ENCODE results near the gene ABHD17A. TPM values are rescaled to one million over a fixed set of nuclear protein-coding genes. Genes with fewer than 3 reads are reported as not detected.

Gene ABHD17A
- total and polyA plus RNA-seq, 2 of the 8 experiments (the other 6 are each of a cell fraction or from before 2014, with no cell fraction given), result 41.2 to 87.4 TPM

- Histone ChIP-seq H2AFZ (ENCODE audit: low read length) (no peak overlapping the region), H3K56ac (replicated peaks; ENCODE audit: insufficient read length, low read depth, low read length) (no peak overlapping the region), H3K23me2 (ENCODE audit: low read depth, low read length) (no peaks in the 10 kb centered on the region; the same call in 1 of the 2 replicates), H2BK20ac (ENCODE audit: low read length) (no peak overlapping the region), H3K4me3 (ENCODE audit: extremely low read depth in 1 of 4, insufficient read depth in 2 of 4, low read depth in 3 of 4, low read length in 4 of 4) (no peak overlapping the region), H3K4me2 (ENCODE audit: insufficient read depth in 1 of 2, low read depth in 2 of 2, low read length in 2 of 2) (no peak overlapping the region), H3K4ac (replicated peaks; ENCODE audit: insufficient read length, low read depth, low read length) (no peak overlapping the region), H2BK12ac (ENCODE audit: low read depth, low read length) (no peak overlapping the region), H3K27ac (ENCODE audit: low read depth, low read length) (no peak overlapping the region), H3K4me1 (replicated peaks in 1 of 4; ENCODE audit: control insufficient read depth in 3 of 4, insufficient read depth in 4 of 4, low read length in 3 of 4) (no peaks in the 10 kb centered on the region; a peak in 3 of 7 replicates), H4K20me1 (replicated peaks in 1 of 2; ENCODE audit: control insufficient read depth in 1 of 2, insufficient read depth in 2 of 2, low read length in 2 of 2) (no peaks in the 10 kb centered on the region), H3K79me2 (ENCODE audit: control insufficient read depth in 1 of 2, insufficient read depth in 2 of 2, low read length in 2 of 2) (peaks cover 0 to 1% of the 10 kb centered on the region in 2 experiments; a peak in 1 of 4 replicates), H4K91ac (replicated peaks; ENCODE audit: insufficient read length, low read length) (no peak overlapping the region), H3K9me3 (ENCODE audit: insufficient read depth in 2 of 2, low read depth in 1 of 2, low read length in 1 of 2) (no peaks in the 10 kb centered on the region), H3K18ac (ENCODE audit: extremely low read depth, low read length) (no peak overlapping the region), H3K79me1 (ENCODE audit: low read depth, low read length) (no peaks in the 10 kb centered on the region), H2BK5ac (ENCODE audit: low read depth, low read length) (no peak overlapping the region), H3K9ac (replicated peaks in 1 of 4; ENCODE audit: extremely low read depth in 1 of 4, low read depth in 3 of 4, low read length in 3 of 4) (no peak overlapping the region), H2AK5ac (ENCODE audit: low read depth, low read length) (no peak overlapping the region), H4K8ac (ENCODE audit: extremely low read depth, insufficient read depth, low read length) (no peak overlapping the region), H3K23ac (ENCODE audit: insufficient read length) (no peak overlapping the region), H3K14ac (ENCODE audit: insufficient read length) (no peak overlapping the region), H3K27me3 (replicated peaks in 1 of 4; ENCODE audit: control insufficient read depth in 3 of 4, extremely low read depth in 1 of 4, insufficient read depth in 3 of 4, low read length in 3 of 4) (no peaks in the 10 kb centered on the region), H3K36me3 (ENCODE audit: control insufficient read depth in 2 of 4, insufficient read depth in 4 of 4, low read length in 3 of 4) (no peaks in the 10 kb centered on the region), H4K5ac (ENCODE audit: insufficient read length, low read depth, low read length) (no peak overlapping the region), H2BK15ac (ENCODE audit: low read length) (no peak overlapping the region), H2BK120ac (replicated peaks; ENCODE audit: low read depth, low read length) (no peak overlapping the region)
- no peak for DNase-seq (ENCODE audit: low read depth in 1 of 2, low spot score in 2 of 2)
- ChIA-PET CTCF (ENCODE audit: partially characterized antibody) (interaction anchor here (1.1 to 2.4 kb wide), 3 partner anchors 9 to 32 kb away, joined by 3 to 7 read pairs (median 3); no protein-coding TSS in a partner anchor), POLR2A (ENCODE audit: partially characterized antibody) (interaction anchor here (0.8 to 1.3 kb wide), 2 partner anchors 14 to 24 kb away, joined by 3 to 4 read pairs; no protein-coding TSS in a partner anchor)
- 90% methylated on average over 1 of the region's 1 CpG; no CpG with 5 or more reads in 1 of the 2 experiments for WGBS, 2 experiments (ENCODE audit: extremely low coverage in 1 of 2, insufficient coverage in 1 of 2, insufficient read length in 1 of 2, insufficient replicate concordance in 2 of 2, low coverage in 1 of 2, low lambda C conversion rate in 2 of 2, missing lambda C conversion rate in 1 of 2)
- TF ChIP-seq HDAC6 (IDR thresholded peaks at IDR 0.05; ENCODE audit: low read depth, low read length), result no peak
- no peak for TF ChIP-seq JUND (IDR thresholded peaks at IDR 0.05; ENCODE audit: low read length)
- no peak for TF ChIP-seq HDAC2 (IDR thresholded peaks at IDR 0.05; ENCODE audit: borderline replicate concordance in 1 of 2, low read depth in 2 of 2, low read length in 2 of 2)
- no peak for TF ChIP-seq FOSL1 (IDR thresholded peaks at IDR 0.05; ENCODE audit: insufficient read depth, low read depth, low read length)
- TF ChIP-seq, protein P1, sequence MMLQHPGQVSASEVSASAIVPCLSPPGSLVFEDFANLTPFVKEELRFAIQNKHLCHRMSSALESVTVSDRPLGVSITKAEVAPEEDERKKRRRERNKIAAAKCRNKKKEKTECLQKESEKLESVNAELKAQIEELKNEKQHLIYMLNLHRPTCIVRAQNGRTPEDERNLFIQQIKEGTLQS (IDR thresholded peaks at IDR 0.05; ENCODE audit: insufficient read depth, low read depth, low read length), result no peak
- TF ChIP-seq KDM1A (IDR thresholded peaks at IDR 0.05; ENCODE audit: borderline replicate concordance, low read length), result 0 out of 2 replicates have a peak, but pooled peaks have one; percentile 30
- no peak for TF ChIP-seq SIN3A (conservative IDR thresholded peaks at IDR 0.05 in 1 of 2, IDR thresholded peaks at IDR 0.05 in 1 of 2; ENCODE audit: low read depth in 1 of 2, low read length in 2 of 2)
- no peak for TF ChIP-seq SP2 (IDR thresholded peaks at IDR 0.05; ENCODE audit: low read length)
- FAIRE-seq, result no peak
These were observed 4.6 kb upstream of the ABHD17A start for GRCh38 chr19:1889907-1890306.
